Keratinocyte (primary cell): ENCODE measurements around the gene CCDC107.
"Not testable (repeated sequence)": the region's sequence is repeated elsewhere in the genome, so short reads cannot be mapped to it uniquely, and the experiment has no call there.

Experiments used
- CTCF ChIP-seq, 3 experiments: IDR thresholded peaks in 1 of 3; conservative IDR thresholded peaks in 1 of 3; optimal IDR thresholded peaks in 1 of 3; 2 replicates in 2 of 3; 3 replicates in 1 of 3; pipeline versions ENCODE3 to v1.5.1; 2011; ENCODE audit warnings: low read length in 3 of 3, mild to moderate bottlenecking in 3 of 3, moderate library complexity in 2 of 3, control low read depth in 1 of 3, inconsistent platforms in 1 of 3; ENCODE audit not compliant: insufficient read depth in 2 of 3; ENCODE audit errors: extremely low read depth in 1 of 3
- EZH2 ChIP-seq: IDR thresholded peaks from one replicate; pipeline ENCODE4 v1.6.1; 2012; ENCODE audit warnings: inconsistent platforms, mild to moderate bottlenecking, low read length, moderate library complexity

- TF ChIP-seq CTCF (optimal IDR thresholded peaks at IDR 0.05 in 1 of 3, IDR thresholded peaks at IDR 0.05 in 1 of 3, conservative IDR thresholded peaks at IDR 0.05 in 1 of 3; ENCODE audit: extremely low read depth in 1 of 3, insufficient read depth in 2 of 3, low read length in 3 of 3); EZH2: not testable (repeated sequence)
Measured at GRCh38 chr9:35637427-35637955, 20.6 kb upstream of the CCDC107 start.
